HG02840 (cell line): ENCODE measurements around the gene TEAD3.

ENCODE experiments used
- ATAC-seq: cut with Tn5 transposase; IDR thresholded peaks from one replicate; pipeline ENCODE4 v1.9.1; 2021; ENCODE audit warnings: mild to moderate bottlenecking, moderate library complexity, moderate number of reproducible peaks; ENCODE audit not compliant: unreplicated experiment, low FRiP score

TEAD3 gene

DNA sequence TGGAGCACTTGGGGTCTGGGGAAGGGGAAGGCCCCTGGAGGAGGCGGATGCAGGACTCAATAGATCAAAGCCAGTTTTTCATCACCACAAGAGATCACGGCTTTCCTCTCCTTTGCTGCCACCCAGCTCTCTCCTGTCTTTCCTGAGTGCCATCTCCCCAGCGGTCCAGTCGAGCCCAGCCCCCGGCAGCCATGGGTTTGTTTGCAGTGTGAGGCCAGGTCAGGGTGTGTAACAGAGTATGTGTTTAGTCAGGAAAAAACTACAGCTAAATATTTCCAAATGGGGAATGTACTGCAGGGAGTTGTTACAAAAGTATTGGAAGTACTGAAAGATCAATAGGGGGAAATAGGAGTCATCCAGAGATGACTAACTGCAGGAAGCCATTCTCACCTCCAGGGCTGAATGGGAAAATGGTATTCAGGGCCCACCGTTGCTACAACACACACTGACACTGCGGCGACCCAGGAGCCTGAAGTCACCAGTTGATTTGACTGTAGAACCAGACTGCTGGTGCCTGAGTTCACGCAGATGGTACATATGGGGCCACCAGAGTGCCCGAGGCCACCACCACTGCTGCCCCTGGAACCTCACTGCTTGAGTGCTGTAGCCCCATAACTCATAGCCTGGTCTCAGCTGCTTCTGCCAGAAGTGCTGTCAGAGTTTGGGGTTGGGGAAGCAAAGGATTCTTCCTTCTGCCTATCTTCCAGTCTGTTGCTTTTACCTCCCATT, 68.3 kb downstream of the TEAD3 start:
- no peak for ATAC-seq

DNA sequence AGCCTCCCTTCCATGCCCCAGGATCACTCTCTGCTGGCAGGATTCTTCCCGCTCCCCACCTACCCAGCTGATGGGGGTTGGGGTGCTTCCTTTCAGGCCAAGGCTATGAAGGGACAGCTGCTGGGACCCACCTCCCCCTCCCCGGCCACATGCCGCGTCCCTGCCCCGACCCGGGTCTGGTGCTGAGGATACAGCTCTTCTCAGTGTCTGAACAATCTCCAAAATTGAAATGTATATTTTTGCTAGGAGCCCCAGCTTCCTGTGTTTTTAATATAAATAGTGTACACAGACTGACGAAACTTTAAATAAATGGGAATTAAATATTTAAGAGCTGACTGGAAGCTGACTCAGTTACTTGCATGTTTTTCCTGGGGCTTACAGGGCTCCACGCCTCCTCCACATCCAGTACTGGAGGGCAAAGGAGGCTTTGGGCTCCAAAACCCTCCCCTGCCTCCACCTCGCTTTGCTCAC, 69.0 kb downstream of the TEAD3 start:
- ATAC-seq = no peak

DNA sequence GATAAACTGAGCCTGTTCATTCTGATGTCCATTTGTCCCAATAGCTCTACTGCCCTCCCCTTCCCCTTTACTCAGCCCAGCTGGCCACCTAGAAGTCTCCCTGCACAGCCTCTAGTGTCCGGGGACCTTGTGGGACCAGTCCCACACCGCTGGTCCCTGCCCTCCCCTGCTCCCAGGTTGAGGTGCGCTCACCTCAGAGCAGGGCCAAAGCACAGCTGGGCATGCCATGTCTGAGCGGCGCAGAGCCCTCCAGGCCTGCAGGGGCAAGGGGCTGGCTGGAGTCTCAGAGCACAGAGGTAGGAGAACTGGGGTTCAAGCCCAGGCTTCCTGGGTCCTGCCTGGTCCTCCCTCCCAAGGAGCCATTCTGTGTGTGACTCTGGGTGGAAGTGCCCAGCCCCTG, 69.4 kb downstream of the TEAD3 start:
- no peak for ATAC-seq

DNA sequence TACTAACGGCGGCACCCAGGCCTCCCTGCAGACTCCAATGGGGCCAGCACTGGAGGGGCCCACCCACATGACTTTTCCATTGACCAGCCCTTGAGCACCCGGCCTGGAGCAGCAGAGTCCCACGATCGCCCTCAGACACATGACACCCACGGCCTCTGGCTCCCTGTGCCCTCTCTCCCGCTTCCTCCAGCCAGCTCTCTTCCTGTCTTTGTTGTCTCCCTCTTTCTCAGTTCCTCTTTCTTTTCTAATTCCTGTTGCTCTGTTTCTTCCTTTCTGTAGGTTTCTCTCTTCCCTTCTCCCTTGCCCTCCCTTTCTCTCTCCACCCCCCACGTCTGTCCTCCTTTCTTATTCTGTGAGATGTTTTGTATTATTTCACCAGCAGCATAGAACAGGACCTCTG, 70.8 kb downstream of the TEAD3 start:
- no peak for ATAC-seq

DNA sequence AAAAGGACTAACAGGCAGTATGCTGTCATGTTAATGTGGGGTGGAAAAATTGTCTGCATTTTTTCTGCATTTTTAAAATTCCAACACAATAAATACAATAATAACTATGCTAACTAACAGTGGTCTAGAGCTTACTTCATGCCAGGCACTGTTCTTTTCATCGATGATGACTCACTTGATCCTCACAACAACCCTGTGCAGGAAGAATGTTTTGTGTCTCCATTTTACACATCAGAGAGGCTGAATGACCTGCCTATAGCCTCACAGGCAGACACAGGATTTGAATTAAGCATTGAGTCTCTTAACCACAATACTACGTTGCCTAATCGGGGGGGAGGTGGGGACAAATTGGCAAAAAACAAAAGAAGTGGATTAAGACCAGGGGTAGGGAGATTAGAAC, 71.6 kb downstream of the TEAD3 start:
- ATAC-seq = no peak
